KOPT-K1 (cell line): ENCODE results near the gene UNC5A.

ENCODE experiments used
- H3K27ac ChIP-seq: fragments of 200-600 bp; sonication (generic); 2 replicates; pipeline ENCODE4 v1.5.1; 2016; ENCODE audit warnings: antibody characterized with exemption, mild to moderate bottlenecking, low read depth, low read length; ENCODE audit not compliant: poor library complexity, severe bottlenecking
- H3K36me3 ChIP-seq: fragments of 200-600 bp; sonication (generic); 2 replicates; pipeline ENCODE4 v1.5.1; 2017; ENCODE audit warnings: antibody characterized with exemption, mild to moderate bottlenecking, low read length, moderate library complexity; ENCODE audit not compliant: insufficient read depth
- H3K9me3 ChIP-seq: fragments of 200-600 bp; sonication (generic); 2 replicates; pipeline ENCODE4 v1.5.1; 2017; ENCODE audit warnings: antibody characterized with exemption, low read length, mild to moderate bottlenecking; ENCODE audit not compliant: insufficient read depth, poor library complexity, severe bottlenecking

The UNC5A gene

DNA sequence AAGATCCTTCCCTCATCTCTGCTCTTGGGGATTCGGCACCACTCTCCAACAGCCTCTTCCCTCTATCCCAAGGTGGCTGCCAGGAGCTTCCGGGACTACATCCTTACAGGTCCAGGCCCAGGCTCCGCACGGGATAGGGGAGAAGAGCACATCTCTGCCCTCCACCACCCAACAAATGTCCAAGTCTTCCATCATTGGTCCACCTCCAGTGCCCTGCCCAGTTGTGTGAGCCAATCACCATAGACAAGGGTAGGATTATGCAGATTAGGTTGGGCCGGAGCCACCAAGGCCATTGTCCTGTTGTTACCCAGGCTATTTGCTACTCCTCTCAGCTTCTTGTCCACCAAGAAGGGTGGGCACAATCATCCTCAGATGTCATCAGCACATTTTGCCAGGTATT lies 9.1 kb downstream of the UNC5A start:
- H3K27ac ChIP-seq: no peak overlapping the region
- H3K9me3 ChIP-seq: no peaks in the 10 kb centered on the region

DNA sequence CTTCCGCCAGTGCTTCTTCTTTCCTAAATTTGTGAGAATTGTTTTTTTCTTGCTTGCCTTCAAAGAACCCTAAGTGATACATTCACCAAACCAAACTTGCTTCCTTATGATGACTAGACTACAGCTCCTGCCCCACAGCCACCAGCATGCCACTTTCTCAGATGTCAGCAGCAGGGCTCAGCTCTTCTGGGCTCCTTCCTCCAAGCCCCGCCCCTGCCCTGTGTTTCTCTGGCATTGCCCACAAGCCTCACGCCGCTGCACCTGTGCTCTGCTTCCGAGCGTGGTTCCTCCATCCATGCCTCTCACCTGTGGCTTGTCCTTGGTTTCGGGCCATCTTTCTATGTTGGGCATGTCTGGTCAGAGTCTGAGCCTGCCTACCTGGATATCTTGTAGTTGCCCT lies 10.6 kb downstream of the UNC5A start:
- Histone ChIP-seq H3K9me3 (no peaks in the 10 kb centered on the region), H3K27ac (no peak overlapping the region), H3K36me3 (no peaks in the 10 kb centered on the region)

More for the DNA sequence above, 9.1 kb downstream of the UNC5A start:
- H3K36me3 ChIP-seq: no peaks in the 10 kb centered on the region

DNA sequence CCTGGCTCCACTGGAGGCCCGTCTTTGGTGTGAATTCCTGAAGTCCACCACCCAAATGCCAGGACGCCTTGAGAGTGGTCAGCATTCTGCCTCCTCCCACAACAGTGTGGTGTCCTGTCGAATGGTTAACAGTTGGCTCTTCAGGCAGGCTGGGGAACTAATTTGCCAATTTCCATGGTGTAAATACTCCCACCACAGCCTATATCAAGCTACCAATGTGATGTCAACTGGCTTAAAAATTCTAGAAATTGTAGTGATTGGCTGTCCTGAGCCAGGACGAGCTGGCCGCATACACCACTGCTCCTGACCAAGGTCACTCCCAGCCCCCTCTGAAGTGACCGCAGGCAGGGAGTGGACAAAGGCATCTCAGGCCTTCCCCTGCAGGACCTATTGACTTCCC lies 11.1 kb downstream of the UNC5A start:
- no peak overlapping the region for H3K27ac ChIP-seq
- no peaks in the 10 kb centered on the region for H3K9me3 ChIP-seq

DNA sequence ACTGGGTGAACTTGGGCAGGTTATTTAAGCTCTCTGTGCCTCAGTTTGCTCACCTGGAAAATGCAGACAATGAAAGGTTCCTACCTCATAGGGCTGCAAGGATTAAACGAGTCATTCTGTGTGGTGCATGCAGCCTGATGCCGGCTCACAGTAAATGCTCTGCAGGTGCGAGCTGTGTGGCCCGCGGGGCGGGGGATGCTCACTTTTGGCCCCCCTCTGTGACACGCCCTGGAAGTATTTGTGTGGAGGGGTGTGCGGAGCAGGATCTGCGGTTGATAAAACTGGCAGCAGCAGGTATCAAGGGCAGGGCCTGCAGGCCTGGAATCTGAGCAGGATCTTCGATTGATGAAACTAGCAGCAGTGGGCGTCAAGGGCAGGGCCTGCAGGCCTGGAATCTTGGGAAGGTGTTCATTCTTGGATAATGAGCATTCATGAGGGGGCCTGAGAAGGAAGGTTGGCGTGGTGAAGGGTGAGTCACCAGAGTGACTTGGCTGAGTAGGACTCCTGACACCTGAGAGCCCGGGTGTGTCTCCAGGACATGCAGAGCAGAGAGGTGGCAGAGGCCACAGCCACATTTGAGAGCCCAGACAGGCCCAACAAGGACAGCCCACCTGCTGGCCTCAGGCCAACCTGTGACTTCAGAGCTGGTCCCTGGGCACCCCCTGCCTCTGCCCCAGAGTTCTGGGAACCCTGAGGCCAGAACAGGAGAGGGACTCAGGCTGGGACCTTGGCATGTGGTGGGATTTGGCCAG lies 11.9 kb downstream of the UNC5A start:
- H3K9me3 ChIP-seq: no peaks in the 10 kb centered on the region
- H3K36me3 ChIP-seq: no peaks in the 10 kb centered on the region
- H3K27ac ChIP-seq: no peak overlapping the region

More for the DNA sequence above, 11.1 kb downstream of the UNC5A start:
- H3K36me3 ChIP-seq: no peaks in the 10 kb centered on the region

DNA sequence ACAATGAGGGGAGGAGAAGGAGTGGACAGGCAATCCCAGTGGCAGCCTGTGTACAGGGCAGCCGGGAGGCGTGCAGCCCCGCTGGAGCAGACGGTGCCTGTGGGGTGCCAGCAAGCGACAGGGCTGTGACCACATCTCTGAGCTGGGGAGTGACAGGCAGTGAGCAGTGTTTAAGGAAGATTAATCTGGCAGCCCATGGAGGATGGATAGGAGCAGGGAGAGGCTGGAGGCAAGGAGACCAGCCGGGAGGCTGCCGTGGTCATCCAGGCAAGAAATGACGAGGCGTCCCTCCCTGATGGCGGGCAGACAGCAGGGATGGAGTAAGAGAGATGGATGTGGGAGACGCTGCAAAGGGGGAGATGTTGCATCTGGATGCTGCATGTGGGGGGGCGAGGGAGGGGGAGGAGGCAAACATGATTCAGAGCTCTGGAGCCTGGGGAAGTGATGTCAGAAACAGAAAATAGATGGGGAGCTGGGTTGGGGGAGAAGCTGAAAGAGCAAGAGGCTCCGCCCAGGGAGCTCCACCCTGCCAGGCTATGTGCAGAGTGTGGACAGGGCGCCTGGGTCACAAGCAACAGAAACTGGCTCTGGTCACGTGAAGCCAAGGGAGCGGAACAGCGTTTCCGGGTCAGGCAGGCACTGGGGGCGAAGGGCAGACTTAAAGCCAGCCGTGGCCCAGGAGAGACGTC lies 12.6 kb downstream of the UNC5A start:
- Histone ChIP-seq H3K9me3 (no peaks in the 10 kb centered on the region), H3K36me3 (no peaks in the 10 kb centered on the region), H3K27ac (no peak overlapping the region)

DNA sequence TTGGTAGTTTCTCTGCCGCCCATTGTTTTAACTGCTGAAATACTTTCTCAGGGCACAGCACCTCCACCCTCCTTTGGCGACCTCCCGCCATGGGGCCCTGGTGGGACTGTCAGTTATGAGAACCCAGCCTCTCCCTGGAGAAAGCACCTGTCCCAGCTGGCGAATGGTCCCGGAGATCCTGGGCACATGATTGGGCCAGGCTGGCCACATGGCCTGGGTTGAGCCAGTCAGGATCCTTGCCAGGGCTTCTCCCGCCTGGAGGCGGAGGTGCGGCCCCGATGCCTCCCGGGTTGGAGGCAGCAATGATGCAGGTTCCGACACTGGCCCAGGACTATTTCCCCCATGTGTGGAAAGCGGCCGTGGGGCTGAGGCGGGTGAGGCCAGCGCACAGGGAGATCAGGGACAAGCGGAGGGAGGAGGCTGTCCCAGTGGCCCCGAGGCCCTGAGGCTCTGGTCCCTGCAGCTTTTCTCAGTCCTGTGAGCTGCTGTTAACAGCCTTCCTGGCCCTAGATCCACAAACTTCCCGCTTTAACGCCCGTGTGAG lies 13.6 kb downstream of the UNC5A start:
- no peaks in the 10 kb centered on the region for H3K9me3 ChIP-seq
- no peaks in the 10 kb centered on the region for H3K36me3 ChIP-seq
- no peak overlapping the region for H3K27ac ChIP-seq

DNA sequence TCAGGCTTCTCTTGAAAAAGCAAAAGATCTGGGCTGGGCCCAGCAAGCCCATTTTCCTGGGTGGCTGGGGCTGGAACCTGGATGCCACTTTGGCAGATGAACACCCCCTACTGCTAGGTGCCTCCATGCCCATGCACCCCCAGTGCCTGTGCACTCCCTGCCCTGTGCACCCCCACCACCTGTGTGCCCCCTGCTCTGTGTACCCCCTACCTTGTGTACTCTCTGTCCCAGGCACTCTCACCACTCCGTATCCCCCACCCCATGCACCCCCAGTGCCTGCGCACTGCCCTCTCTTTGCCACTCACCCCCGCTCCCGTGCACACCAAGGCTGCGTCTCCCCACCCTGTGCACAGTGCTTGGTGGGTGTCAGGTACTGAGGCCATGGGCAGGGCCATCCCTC lies 14.2 kb downstream of the UNC5A start:
- Histone ChIP-seq H3K9me3 (no peaks in the 10 kb centered on the region), H3K36me3 (no peaks in the 10 kb centered on the region), H3K27ac (no peak overlapping the region)

DNA sequence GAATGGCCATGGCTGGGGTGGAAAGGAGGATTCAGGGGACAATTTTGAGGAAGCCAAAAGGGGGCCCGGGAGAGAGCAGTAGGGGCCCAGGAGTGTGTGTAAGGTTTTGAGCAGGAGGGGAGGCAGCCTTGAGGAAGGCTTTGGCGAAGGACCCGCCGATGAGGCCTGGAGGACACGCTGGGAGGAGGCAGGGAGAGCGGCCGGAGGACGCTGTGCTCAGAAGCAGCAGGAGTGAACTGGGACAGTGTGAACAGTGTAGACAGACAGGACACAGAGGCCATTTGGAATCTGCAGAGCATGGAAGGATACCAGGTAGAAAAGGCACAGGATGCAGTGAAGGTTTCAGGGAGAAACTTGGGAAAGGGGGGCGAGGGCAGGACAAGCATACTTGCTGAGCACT lies 14.9 kb downstream of the UNC5A start:
- Histone ChIP-seq H3K27ac (no peak overlapping the region), H3K9me3 (no peaks in the 10 kb centered on the region), H3K36me3 (no peaks in the 10 kb centered on the region)

DNA sequence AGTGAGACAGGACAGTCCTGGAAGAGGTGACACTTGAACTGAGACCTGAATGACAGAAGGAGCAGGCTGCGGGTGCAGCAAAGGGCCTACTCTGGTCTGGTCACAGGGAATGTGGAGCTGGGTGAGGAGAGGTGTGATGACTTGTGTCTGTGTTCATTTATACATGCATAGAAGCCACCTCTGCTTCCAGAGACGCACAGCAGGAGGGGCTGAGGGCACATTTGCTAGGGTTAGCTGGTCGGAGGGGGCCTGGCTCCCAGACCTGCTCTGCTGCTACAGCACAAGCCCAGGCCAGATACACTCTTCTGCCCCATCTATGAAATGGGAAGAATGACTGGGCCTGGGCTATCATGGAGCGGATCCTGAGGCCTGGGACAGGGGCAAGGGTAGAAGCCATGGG lies 15.6 kb downstream of the UNC5A start:
- Histone ChIP-seq H3K27ac (no peak overlapping the region), H3K36me3 (no peaks in the 10 kb centered on the region), H3K9me3 (no peaks in the 10 kb centered on the region)

DNA sequence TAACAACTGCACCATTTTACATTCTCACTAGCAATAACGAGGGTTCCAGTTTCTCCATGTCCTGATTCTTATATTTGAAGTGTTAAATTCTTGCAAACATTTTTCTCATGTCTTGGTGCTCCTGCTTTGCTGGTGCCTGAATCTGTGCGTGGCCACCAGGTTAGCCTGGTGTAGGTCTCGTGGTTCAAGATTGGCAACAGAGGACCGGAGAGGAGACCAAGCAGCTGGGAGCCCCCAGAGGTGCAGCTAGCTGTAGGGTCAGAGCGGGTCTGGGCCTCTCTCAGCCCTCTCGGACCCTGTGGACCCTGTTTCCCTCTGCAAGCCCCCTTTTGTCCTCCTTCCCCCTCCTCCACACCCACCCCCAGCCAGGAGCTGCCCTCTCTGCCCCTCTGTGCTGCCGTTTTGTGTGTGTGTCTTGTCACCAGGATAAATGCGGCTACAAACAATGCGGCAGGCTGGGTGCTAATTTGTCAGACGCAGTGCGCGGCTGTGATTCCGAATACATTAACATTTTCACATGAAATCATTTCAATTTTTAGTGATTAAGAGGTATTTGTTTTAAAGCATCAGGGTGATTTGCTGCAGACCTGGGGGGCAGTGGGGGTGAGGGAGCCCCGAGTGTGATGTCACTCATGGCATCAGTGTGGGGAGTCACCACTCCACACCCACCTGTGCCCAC lies 17.5 kb downstream of the UNC5A start:
- Histone ChIP-seq H3K27ac (no peak overlapping the region), H3K36me3 (no peaks in the 10 kb centered on the region), H3K9me3 (no peaks in the 10 kb centered on the region)

DNA sequence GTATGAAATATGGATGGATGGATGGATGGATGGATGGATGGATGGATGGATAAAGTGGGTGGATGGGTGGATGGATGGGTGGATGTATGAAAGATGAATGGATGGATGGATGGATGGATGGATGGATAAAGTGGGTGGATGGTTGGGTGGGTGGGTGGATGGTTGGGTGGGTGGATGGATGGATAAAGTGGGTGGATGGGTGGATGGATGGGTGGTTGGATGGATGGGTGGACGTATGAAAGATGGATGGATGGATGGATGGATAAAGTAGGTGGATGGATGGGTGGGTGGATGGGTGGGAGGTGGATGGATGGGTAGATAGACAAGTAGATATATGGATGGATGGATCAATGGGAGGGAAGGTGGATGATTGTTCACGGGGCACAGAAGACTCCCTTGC lies 19.0 kb downstream of the UNC5A start:
- H3K36me3 ChIP-seq: no peaks in the 10 kb centered on the region
- H3K9me3 ChIP-seq: no peaks in the 10 kb centered on the region

DNA sequence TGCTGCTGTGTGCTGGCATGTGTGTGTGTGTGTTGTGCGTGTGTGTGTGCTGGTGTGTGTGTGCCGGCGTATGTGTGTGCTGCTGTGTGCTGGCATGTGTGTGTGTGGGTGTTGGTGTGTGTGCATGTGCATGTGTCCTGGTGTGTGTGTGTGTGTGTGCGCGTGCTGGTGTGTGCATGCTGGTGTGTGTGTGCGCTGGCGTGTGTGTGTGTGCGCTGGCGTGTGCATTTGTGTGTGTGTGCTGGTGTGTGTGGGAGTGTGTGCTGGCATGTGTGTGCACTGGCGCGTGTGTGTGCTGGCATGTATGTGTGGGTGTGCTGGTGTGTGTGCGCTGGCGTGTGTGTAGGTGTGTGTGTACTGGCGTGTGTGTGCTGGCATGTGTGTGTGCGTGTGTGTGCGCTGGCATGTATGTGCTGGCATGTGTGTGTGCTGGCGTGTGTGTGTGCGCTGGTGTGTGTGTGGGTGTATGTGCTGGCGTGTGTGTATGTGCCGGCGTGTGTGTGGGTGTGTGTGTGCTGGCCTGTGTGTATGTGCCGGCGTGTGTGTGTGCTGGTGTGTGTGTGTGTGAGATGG lies 20.1 kb downstream of the UNC5A start:
- H3K27ac ChIP-seq: no peak overlapping the region
- H3K36me3 ChIP-seq: no peaks in the 10 kb centered on the region
- H3K9me3 ChIP-seq: no peaks in the 10 kb centered on the region

More for the DNA sequence above, 19.0 kb downstream of the UNC5A start:
- H3K27ac ChIP-seq: no peak overlapping the region

DNA sequence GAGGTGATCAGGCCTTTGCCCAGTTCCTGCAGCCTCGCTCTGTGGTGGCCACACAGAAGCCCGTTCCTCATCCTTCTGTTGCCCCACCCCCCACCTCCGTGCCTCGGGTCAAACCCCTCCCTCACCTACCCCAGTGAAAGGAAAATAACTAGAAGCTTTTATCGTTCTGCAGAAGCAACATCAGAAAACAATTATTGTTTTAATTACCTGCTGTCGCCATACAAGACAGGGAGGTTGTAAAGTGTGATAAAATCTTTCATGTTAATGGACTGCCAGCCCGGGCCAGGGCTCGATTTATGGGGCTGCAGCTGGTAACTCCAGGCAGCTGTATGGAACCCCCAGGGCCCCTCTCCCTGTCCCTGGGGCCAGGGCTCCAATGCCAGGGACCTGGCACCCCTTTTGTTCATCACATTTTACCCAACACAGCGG lies 20.6 kb downstream of the UNC5A start:
- Histone ChIP-seq H3K9me3 (no peaks in the 10 kb centered on the region), H3K27ac (no peak overlapping the region), H3K36me3 (no peaks in the 10 kb centered on the region)

DNA sequence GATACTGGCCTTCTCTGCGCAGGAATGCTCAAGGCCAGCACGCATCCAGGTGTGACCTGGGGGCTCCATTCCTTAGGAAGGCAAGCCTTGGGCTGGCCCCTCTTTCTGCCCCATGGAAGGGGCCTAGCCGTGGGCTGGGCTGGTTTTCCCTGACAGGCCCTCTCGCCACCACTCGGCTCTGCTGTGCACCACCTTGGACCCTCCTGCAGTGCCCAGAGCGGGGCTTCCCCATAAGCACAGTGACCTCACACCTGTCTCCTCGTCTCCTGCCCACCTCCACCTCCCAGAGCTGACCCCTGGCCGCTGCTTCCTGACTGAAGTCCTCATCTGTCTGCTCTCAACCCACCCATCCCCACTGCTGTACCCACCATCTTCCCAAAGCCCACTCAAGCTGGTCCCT lies 21.1 kb downstream of the UNC5A start:
- Histone ChIP-seq H3K27ac (no peak overlapping the region), H3K36me3 (no peaks in the 10 kb centered on the region), H3K9me3 (no peaks in the 10 kb centered on the region)

DNA sequence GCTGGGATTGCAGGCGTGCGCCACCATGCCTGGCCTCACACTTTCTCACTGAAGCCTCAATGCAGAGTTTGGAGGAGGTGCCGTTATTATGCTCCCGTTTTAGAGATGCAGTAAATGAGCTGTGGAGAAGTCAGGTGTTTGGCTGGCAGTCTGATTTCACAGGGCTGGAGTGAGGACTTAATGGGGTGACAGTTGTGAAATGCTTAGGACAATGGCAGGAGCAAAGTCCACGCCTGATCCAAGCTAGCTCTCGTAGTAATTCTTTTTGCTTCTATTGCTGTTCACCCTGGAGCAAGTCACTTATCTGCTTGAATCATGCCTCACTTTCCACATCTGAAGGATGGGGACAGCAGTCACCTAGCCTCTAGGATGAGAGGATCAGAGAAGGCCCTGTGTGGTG lies 21.8 kb downstream of the UNC5A start:
- H3K27ac ChIP-seq: no peak overlapping the region
- no peaks in the 10 kb centered on the region for H3K36me3 ChIP-seq
- H3K9me3 ChIP-seq: no peaks in the 10 kb centered on the region
